CD4-positive, alpha-beta memory T cell (primary cell): ENCODE data around the gene BAMBI. TPM values are rescaled to one million over a fixed set of nuclear protein-coding genes. Genes with fewer than 3 reads are reported as not detected.

Experiments used
- CTCF ChIA-PET: fragments of 350-600 bp; sonication (Branson Sonifier 250); formaldehyde crosslinking; loops from one replicate; lab custom pipeline; 2021; ENCODE audit warnings: inconsistent platforms; ENCODE audit not compliant: partially characterized antibody; lab: Charles Lee
- POLR2A ChIA-PET: fragments of 350-600 bp; sonication (Branson Sonifier 250); formaldehyde crosslinking; loops from one replicate; lab custom pipeline; 2021; ENCODE audit not compliant: partially characterized antibody; lab: Charles Lee
- DNase-seq, 5 donors: peaks; one replicate each; pipeline versions ENCODE4 v3.0.0 to v3.0.0-alpha.2; 2020 to 2022; ENCODE audit warnings: mixed read lengths in 1 of 5
- H3K27ac ChIP-seq: one replicate; pipeline ENCODE4 v1.7.0; 2013; ENCODE audit warnings: low read depth, low read length
- H3K27me3 ChIP-seq: 2 replicates; pipeline ENCODE4 v1.7.0; 2013; ENCODE audit warnings: mild to moderate bottlenecking, low read length, moderate library complexity; ENCODE audit not compliant: insufficient read depth
- H3K36me3 ChIP-seq: 2 replicates; pipeline ENCODE4 v1.7.0; 2013; ENCODE audit warnings: mild to moderate bottlenecking, low read length, moderate library complexity; ENCODE audit not compliant: insufficient read depth
- H3K4me1 ChIP-seq: 2 replicates; pipeline ENCODE4 v1.7.0; 2013; ENCODE audit warnings: mild to moderate bottlenecking, low read length, moderate library complexity; ENCODE audit not compliant: insufficient read depth
- H3K4me3 ChIP-seq, 2 donors: one replicate each; pipeline ENCODE4 v1.7.0; 2013; ENCODE audit warnings: low read length in 2 of 2, mild to moderate bottlenecking in 1 of 2
- H3K9me3 ChIP-seq, 2 donors: one replicate each; pipeline ENCODE4 v1.7.0; 2013; ENCODE audit warnings: low read length in 2 of 2, control low read depth in 1 of 2; ENCODE audit not compliant: control insufficient read depth in 1 of 2
- H3K27ac Mint-ChIP-seq, 7 donors: one replicate each; pipeline ENCODE4 v1.8.0; 2020 to 2021; ENCODE audit warnings: mixed read lengths in 7 of 7, mild to moderate bottlenecking in 6 of 7, inconsistent platforms in 3 of 7, moderate library complexity in 3 of 7
- H3K27me3 Mint-ChIP-seq, 2 donors: one replicate each; pipeline ENCODE4 v1.8.0; 2020 to 2021; ENCODE audit warnings: mixed read lengths in 2 of 2
- H3K36me3 Mint-ChIP-seq, 2 donors: one replicate each; pipeline ENCODE4 v1.8.0; 2020 to 2021; ENCODE audit warnings: mixed read lengths in 2 of 2, inconsistent platforms in 1 of 2, mild to moderate bottlenecking in 1 of 2
- H3K4me1 Mint-ChIP-seq, 4 donors: one replicate each; pipeline ENCODE4 v1.8.0; 2020 to 2021; ENCODE audit warnings: mixed read lengths in 4 of 4, mild to moderate bottlenecking in 1 of 4
- H3K4me3 Mint-ChIP-seq, 8 donors: one replicate each; pipeline ENCODE4 v1.8.0; 2020 to 2021; ENCODE audit warnings: mixed read lengths in 8 of 8, mild to moderate bottlenecking in 7 of 8, moderate library complexity in 6 of 8, inconsistent platforms in 3 of 8
- H3K9me3 Mint-ChIP-seq, 8 donors: one replicate each; pipeline ENCODE4 v1.8.0; 2020 to 2021; ENCODE audit warnings: mixed read lengths in 8 of 8, mild to moderate bottlenecking in 5 of 8, inconsistent platforms in 3 of 8, moderate library complexity in 1 of 8
- intact Hi-C: fragments of 100-400 bp; cut with micrococcal nuclease; formaldehyde crosslinking; loops from one replicate; pipeline ENCODE4 v1.15.1; 2023
- polyA plus RNA-seq, 2 donors: library from polyadenylated mRNA; unstranded; fragments of 300-500 nt; fragmentation: Illumina TruSeq; gene quantifications; one replicate each; pipeline ENCODE4 v1.2.3, GENCODE V29; 2021
- total RNA-seq, 2 experiments: library from RNA; stranded (reverse); gene quantifications; one replicate each; pipeline ENCODE4 v1.2.3, GENCODE V29; 2021

BAMBI gene
- total and polyA plus RNA-seq, 4 experiments from 2014 or later = 0.29 to 0.76 TPM; not detected in 2

DNA sequence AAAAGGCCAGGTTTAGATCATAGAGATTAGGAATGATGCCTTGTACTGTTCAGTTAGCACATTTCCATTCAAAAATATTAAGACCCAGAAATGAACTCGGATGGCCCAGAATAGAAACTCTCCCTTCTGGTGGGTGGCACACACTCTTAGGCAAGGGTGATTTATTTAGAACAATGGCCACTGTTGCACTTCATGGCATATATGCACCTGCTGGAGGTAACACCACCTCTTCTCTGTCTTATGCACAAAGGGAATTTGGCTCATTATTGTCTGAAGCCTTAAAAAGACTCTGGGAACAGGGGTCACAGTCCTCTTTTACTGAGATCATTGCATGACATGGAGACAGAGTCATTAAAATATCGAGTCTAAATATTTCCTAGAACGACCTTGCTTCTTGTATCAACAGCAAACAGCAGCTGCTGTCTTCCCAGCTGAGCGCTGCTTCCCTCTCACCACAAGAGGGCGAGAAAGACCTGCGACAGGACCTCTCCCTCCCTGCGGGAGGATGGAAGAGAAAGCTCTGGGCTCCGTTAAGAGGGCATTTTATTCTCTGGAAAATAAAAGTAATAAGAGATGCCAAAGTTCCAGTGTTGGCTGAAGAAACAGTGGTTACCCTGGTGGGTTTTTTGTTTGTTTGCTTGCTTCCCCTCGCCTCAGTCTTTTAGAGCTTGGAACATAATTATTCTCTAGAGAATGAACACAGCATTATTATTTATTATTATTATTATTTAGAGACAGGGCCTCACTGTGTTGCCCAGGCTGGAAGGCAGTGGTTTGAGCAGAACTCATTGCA, 13.5 kb upstream of the BAMBI start:
- peaks cover 17% of the 10 kb centered on the region for H3K27me3 ChIP-seq
- Mint-ChIP-seq H3K27ac (peak overlapping the region in 1 of 7 donors; percentile 29), H3K4me1 (peaks cover 6 to 9% (median 8%) of the 10 kb centered on the region in 4 donors), H3K4me3 (no peak overlapping the region), H3K9me3 (no peaks in the 10 kb centered on the region), H3K27me3 (peaks cover 33 to 37% of the 10 kb centered on the region in 2 donors), H3K36me3 (no peaks in the 10 kb centered on the region)
- H3K4me1 ChIP-seq = peaks cover under 1% of the 10 kb centered on the region
- POLR2A ChIA-PET = interaction anchor here (0.8 kb wide), 1 partner anchor 29 kb away, joined by 3 read pairs; no protein-coding TSS in a partner anchor
- no peaks in the 10 kb centered on the region for H3K36me3 ChIP-seq
- no peak overlapping the region for H3K4me3 ChIP-seq
- CTCF ChIA-PET = interaction anchor here (0.6 to 2.5 kb wide), 29 partner anchors 9 to 833 kb away, joined by 3 to 26 read pairs (median 5); partner anchors contain the start of gene BAMBI
- intact Hi-C loops = loop anchor here (1.0 to 2.0 kb wide), 3 partner anchors 641 to 833 kb away; no protein-coding TSS in a partner anchor
- H3K9me3 ChIP-seq = no peaks in the 10 kb centered on the region
- peak; percentile 50 to 67 (median 61) for DNase-seq
- H3K27ac ChIP-seq = no peak overlapping the region

DNA sequence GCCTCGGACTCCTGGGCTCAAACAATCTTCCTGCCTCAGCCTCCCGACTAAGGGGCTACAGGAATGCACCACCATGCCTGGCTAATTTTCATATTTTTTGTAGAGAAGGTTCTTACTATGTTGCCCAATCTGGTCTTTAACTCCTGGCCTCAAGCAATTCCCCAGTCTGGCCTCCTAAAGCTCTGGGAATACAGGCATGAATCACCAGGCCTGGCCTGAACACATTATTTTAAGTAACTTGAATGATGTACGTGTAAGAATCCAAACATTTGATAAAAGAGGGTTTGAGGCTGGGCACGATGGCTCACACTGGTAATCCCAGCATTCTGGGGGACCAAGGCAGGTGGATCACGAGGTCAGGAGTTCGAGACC, 13.0 kb upstream of the BAMBI start:
- POLR2A ChIA-PET = no interaction called here
- H3K27me3 Mint-ChIP-seq = peaks cover 39 to 43% of the 10 kb centered on the region in 2 donors

DNA sequence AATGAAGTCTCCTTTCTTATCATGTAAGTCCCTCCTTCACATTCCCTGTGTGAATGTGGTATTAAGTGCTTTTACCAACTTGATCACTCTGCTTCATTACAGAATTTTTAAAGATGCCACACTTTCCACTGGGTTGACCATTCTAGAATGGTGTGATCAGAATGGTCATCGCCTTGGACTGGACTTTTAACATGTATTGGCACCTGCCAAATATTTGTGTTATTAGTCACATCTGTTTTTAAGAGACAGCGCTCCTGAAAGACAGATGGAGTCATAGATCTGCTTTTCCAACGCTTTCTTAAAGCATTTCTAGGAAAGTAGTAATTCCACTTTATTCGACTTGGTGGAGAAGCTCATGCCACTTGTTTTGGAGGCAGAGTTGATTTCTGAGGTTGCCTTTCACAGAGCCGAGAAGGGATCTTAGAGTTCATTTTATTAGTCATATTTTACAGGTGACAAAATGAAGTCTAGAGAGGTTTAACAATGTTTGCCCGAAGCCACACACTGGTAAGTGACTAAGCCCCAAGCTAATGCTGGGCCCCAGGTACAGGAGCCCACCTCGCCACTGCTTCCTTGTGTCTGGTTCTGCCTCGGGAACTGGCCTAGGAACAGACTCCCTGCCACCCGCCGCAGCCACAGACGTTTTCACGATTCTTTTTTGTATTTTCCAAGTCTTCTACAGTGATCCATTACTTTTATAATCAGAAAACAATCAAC, 10.4 kb upstream of the BAMBI start:
- Histone ChIP-seq H3K9me3 (no peaks in the 10 kb centered on the region), H3K36me3 (no peaks in the 10 kb centered on the region), H3K27me3 (peaks cover 20% of the 10 kb centered on the region), H3K4me3 (no peak overlapping the region), H3K4me1 (peaks cover 4% of the 10 kb centered on the region), H3K27ac (no peak overlapping the region)
- Mint-ChIP-seq H3K27ac (peak overlapping the region in 1 of 7 donors; percentile 5), H3K27me3 (peaks cover 53 to 58% of the 10 kb centered on the region in 2 donors), H3K36me3 (no peaks in the 10 kb centered on the region), H3K4me3 (no peak overlapping the region), H3K9me3 (no peaks in the 10 kb centered on the region), H3K4me1 (peaks cover 9 to 17% (median 14%) of the 10 kb centered on the region in 4 donors)
- CTCF ChIA-PET = no interaction called here
- no peak for DNase-seq
- POLR2A ChIA-PET = no interaction called here
- intact Hi-C loops = no loop called here

More for the DNA sequence above, 13.0 kb upstream of the BAMBI start:
- no peaks in the 10 kb centered on the region for H3K36me3 ChIP-seq
- H3K9me3 ChIP-seq = no peaks in the 10 kb centered on the region
- no peak for DNase-seq
- peaks cover 20% of the 10 kb centered on the region for H3K27me3 ChIP-seq
- intact Hi-C loops = loop anchor here (1.0 kb wide), 2 partner anchors 640 to 728 kb away; no protein-coding TSS in a partner anchor
- no peaks in the 10 kb centered on the region for H3K36me3 Mint-ChIP-seq
- H3K9me3 Mint-ChIP-seq = no peaks in the 10 kb centered on the region
- no peak overlapping the region for H3K4me3 ChIP-seq
- H3K4me1 ChIP-seq = peaks cover 4% of the 10 kb centered on the region
- CTCF ChIA-PET = interaction anchor here (0.7 to 2.5 kb wide), 27 partner anchors 9 to 787 kb away, joined by 3 to 26 read pairs (median 5); partner anchors contain the start of gene BAMBI
- H3K4me3 Mint-ChIP-seq = no peak overlapping the region
- H3K27ac Mint-ChIP-seq = no peak overlapping the region
- H3K4me1 Mint-ChIP-seq = peaks cover 9 to 15% (median 12%) of the 10 kb centered on the region in 4 donors
- H3K27ac ChIP-seq = no peak overlapping the region

DNA sequence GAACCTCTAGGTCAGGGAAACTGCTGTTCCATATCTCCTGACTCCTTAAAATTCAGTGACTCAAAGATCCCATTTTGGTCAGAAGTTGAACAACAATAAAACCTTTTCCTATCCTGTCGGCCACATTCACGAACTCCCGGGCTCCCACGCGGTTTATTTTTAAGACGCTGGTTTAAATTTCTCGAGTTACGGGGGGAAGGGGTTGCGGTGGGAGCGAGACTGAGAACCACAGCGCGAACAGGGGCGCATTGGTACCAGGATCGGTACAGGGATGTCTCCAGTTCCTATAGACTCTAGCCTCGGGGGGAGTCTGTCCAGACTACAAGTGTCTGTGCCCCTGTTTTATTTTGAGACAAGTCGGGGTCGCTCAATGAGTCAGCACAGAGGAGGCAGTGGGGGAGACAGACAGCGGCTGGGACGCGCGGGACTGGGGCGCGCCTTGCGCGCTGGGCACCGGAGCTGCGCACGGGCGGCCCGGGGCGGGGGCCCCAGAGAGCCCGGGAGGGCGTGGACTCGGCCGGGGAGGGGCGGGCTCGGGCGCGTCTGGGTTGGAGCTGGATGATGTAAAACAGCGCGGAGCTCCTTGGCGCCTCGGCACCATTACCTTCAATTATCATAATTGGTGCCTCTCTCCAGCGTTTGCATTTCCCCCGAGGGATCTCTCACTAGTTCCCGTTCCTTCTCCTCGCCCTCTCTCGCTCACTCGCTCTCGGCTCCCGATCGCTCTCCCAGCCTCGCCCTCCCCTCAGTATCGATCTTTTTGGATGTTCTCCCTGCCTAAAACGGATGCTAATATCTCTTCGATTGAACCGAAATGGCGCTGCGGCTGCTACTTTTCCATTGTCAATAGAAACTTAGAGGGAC, 8.7 kb upstream of the BAMBI start:
- H3K27ac ChIP-seq = no peak overlapping the region
- Mint-ChIP-seq H3K4me1 (peaks cover 9 to 17% (median 14%) of the 10 kb centered on the region in 4 donors), H3K27ac (peak overlapping the region in 2 of 7 donors; percentile 21 to 70), H3K27me3 (peaks cover 54 to 59% of the 10 kb centered on the region in 2 donors), H3K4me3 (peak overlapping the region in 7 of 8 donors; percentile 46 to 84 (median 81)), H3K9me3 (no peaks in the 10 kb centered on the region), H3K36me3 (no peaks in the 10 kb centered on the region)
- H3K4me3 ChIP-seq = no peak overlapping the region
- H3K9me3 ChIP-seq = no peaks in the 10 kb centered on the region
- ChIA-PET CTCF (no interaction called here), POLR2A (no interaction called here)
- intact Hi-C loops = no loop called here
- no peaks in the 10 kb centered on the region for H3K36me3 ChIP-seq
- H3K4me1 ChIP-seq = peaks cover 4% of the 10 kb centered on the region
- peaks cover 20% of the 10 kb centered on the region for H3K27me3 ChIP-seq
- peak in 3 of 5 donors; percentile 37 to 60 (median 54) for DNase-seq

DNA sequence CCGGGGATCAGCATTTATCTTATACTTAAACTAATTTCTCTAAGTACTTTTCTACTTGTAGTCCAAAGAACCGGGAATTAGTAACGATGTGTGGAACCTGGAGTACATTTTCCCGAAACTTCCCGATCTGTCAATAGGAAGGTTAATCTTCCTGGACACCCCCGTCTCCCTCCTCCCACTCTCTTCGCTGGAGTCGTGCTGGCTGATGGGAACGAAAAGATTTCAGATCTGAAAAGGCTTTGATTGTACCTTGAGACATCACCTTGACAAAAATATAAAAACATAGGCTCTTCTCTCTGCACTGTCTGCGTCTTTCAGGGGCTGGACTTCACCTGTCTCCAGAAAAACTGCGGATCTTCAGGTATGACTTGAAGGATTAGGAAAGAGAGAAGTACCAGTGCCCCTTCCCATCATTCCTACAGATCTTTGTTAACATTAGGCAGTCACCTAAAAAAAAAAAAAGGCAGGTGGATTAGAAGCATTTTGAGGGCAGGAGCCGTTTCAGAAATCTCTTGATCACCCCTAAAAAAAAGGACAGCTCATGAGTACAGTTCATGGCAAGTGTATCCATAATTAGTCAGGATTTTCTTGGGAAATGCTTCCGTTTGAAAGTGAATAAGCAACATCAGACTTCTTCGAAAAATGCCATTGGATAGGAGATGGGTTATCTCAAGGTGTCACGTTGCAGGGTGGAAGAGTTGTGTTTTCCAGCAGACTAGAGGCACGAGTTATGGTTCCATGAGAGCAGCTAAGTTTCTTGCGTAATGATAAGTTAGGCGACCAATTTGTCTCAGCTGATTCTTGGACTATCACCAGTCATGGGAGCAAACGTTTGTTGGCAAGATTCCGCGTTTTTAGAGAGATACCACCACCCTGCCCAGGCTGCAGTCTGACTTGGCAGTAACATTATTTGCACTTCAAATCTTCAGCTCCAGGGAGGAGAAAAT, 7.8 kb upstream of the BAMBI start:
- intact Hi-C loops = no loop called here
- ChIA-PET POLR2A (interaction anchor here (0.6 kb wide), 1 partner anchor 51 kb away, joined by 3 read pairs; no protein-coding TSS in a partner anchor), CTCF (interaction anchor here (2.1 kb wide), 1 partner anchor 8 kb away, joined by 5 read pairs; no protein-coding TSS in a partner anchor)
- peaks cover 7 to 17% (median 12%) of the 10 kb centered on the region in 4 donors for H3K4me1 Mint-ChIP-seq
- Histone ChIP-seq H3K27me3 (peaks cover 17% of the 10 kb centered on the region), H3K4me1 (peaks cover 4% of the 10 kb centered on the region), H3K27ac (no peak overlapping the region), H3K36me3 (no peaks in the 10 kb centered on the region), H3K4me3 (no peak overlapping the region), H3K9me3 (no peaks in the 10 kb centered on the region)
- H3K4me3 Mint-ChIP-seq = peak overlapping the region in 6 of 8 donors; percentile 41 to 84 (median 82)
- H3K9me3 Mint-ChIP-seq = no peaks in the 10 kb centered on the region
- DNase-seq = no peak
- H3K27me3 Mint-ChIP-seq = peaks cover 50 to 53% of the 10 kb centered on the region in 2 donors
- peak overlapping the region in 2 of 7 donors; percentile 21 to 73 for H3K27ac Mint-ChIP-seq
- no peaks in the 10 kb centered on the region for H3K36me3 Mint-ChIP-seq

DNA sequence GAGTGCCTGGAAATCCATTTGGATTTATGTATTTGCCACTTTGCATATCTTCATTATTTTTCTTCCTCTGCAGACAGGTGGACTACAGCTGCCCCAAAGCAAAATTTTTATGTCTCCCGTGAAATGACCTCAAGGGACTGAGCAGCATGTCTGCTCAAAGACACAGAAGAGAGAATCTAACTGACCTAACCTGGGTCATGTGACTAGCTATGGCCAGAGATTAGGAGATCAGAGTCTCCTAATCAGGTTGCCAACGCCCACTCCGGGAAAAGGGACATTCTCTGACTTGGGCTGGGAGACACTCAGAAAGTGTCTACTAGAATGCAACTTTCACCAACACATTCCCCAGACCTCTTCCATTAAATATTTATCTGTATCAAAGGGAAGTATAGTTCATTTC, 2.5 kb upstream of the BAMBI start:
- Mint-ChIP-seq H3K36me3 (no peaks in the 10 kb centered on the region), H3K27me3 (peaks cover 24 to 36% of the 10 kb centered on the region in 2 donors), H3K4me3 (no peak overlapping the region), H3K4me1 (peaks cover 10 to 24% (median 17%) of the 10 kb centered on the region in 4 donors), H3K9me3 (no peaks in the 10 kb centered on the region), H3K27ac (peak overlapping the region in 1 of 7 donors; percentile 2)
- Histone ChIP-seq H3K9me3 (no peaks in the 10 kb centered on the region), H3K4me3 (no peak overlapping the region), H3K27me3 (peaks cover 20% of the 10 kb centered on the region), H3K36me3 (no peaks in the 10 kb centered on the region), H3K27ac (no peak overlapping the region), H3K4me1 (peaks cover 22% of the 10 kb centered on the region)
- CTCF ChIA-PET = interaction anchor here (3.1 kb wide), 1 partner anchor 11 kb away, joined by 20 read pairs; no protein-coding TSS in a partner anchor
- POLR2A ChIA-PET = no interaction called here
- intact Hi-C loops = loop anchor here (5.0 kb wide), 3 partner anchors 142 to 628 kb away; partner anchors contain the start of gene WAC
- no peak for DNase-seq
